Midbrain (tissue), 1 donor: ENCODE results near the gene MYO1C.

Source experiments
- DNase-seq: peaks from one replicate; lab custom pipeline; 2025; lab: John Stamatoyannopoulos, UW

The MYO1C gene

GRCh38 chr17:1484676-1485422 is 7.6 kb downstream of the MYO1C start:
- no peak for DNase-seq

DNA sequence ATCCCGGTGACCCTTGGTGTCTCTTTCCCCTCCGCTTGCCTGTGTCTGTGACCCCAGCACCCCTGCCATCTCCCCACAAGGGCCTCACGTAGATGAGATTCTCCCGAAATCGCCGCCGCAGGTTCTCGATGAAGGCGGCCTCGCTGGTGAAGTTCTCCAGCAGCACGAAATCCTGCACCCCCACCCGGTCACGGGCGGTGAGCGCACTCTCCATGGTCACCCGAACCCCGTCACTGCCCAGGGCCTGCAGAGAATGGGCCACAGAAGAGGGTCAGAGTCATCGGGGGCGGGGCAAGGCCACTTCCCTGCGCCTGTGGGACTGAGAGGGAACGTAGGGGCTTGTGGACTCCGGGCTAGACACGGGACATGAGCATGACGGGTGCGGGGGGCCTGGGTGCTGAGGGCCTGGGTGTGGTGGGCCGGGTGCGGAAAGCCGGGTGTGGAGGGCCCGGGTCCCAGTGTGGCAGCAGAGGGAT is 8.4 kb downstream of the MYO1C start:
- DNase-seq, result no peak

- DNase-seq, result no peak
Measured at GRCh38 chr17:1482680-1483079, 9.8 kb downstream of the MYO1C start.

DNA sequence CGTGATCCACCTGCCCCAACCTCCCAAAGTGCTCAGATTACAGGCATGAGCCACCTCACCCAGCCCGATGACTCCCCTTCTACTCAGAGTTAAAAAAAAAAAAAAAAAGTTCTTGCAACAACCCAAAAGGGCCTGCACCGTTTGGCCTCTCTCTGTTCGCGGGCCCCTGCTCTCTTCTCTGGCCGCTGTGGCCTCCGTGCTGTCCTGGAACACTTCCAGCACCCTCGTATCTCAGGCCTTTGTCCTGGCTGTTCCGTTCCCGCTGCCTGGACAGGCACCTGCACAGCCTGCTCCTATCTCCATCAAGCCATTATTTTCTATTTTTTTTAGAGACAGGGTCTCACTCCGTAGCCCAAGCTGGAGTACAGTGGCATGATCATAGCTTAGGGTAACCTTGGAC is 10.8 kb downstream of the MYO1C start:
- DNase-seq, result no peak

DNA sequence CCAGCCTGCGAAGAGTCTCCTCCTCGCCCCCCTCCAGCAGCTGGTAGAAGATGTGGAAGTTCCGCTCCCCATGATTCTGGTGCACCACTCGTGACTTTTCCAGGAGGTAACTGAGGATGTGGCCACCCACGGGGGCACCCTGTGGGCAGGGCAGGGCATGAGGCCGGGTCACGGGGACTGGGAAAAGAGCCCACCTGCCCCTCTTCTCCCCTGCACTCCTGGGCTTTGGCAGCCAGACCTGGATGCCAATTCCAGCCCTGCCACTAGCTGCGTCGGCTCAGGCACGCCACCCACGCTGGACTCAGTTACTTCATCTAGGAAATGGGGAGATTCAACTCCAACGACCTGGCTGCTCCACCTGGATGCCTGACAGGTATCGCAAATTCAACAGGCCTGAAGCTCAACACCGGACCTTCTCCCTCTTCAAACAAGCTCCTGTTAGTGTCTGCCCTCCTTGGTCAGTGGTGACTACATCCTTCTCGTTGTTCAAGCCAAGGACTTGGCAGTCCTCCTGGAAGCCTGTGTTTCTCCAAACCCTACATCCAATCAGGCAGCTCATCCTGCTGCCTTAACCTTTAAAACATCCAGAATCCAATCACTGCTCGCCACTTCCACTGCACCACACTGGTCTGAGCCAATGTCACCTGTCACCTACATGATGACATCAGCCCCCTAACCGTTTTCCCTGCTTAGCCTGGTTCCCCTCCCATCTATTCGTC is 11.6 kb downstream of the MYO1C start:
- no peak for DNase-seq

DNA sequence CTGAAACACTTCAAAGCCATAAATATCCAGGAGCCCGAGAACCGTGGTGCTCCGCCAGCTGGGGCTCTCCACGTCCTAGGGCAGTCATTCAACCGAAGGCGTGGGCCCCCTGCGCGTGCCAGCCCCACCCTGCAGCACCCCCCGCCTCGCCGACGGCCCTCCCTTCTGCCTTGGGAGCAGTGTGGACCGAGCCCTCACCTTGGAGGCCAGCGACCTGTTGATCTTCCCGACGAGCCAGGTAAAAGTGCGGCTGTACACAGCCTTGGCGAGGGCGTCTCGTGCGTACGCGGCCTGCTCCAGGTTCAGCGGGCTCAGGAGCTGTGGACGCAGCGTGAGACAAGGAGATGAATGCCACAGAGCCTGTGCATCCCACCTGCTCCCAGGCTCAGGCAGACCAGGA is 14.1 kb downstream of the MYO1C start:
- DNase-seq, result no peak

DNA sequence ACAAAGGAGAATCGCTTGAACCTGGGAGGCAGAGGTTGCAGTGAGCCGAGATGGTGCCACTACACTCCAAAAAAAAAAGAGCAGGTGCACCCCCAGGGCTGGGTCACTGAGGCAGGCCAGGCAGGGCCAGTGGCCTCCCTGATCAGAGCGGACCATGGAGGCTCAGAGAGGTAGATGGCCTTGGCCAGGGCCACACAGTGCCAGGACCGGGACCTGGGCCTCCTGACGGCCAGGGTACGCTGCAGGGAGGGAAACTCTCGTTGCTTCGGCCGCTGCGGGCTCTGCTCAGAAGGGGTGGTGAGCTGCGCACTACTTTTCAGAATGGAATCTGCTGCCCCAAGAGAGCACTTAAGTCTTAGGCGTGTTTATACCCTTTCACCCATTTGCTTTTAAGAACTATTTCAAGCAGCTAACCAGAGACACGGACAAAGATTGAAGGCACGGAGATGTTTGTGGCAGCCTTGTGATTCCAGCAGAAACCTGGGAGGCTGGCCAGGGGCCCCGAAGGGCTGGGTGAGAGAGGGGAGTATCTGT is 17.1 kb downstream of the MYO1C start:
- no peak for DNase-seq

DNA sequence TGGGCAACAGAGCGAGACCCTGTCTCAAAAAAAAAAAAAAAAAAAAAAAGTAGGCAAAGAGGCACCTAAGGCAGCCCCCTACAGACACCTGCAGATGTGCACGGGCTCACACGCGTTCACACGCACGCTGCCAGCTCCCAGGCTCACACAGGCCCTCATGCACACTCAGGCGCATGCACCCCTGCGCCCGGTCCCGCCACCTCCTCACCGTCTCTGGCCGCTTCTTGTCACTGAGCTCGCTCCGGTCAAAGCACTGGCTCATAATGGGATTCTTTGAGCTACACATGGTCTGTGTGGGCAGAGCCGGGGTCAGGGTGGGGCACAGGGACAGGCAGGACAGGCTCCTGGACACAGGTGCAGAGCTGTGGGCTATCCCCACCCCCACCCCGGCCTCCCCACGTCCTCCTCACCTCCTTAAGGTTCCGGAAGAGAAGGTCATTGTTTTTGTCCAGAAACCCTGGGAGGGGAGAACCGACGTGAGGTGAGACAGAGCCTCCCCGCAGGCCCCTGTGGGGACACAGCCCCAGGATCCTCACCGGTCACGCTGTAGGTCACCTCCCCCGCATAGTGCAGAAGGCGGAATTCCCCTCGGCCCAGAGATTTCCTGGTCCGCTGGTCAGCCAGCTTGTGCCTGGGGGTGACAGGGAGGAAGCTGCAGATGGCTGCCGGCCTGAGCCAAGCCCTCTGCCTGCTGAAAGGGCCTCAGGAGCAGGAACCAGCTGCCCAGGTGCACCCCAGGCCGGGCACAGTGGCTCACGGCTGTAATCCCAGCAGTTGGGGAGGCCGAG is 17.9 kb downstream of the MYO1C start:
- no peak for DNase-seq

DNA sequence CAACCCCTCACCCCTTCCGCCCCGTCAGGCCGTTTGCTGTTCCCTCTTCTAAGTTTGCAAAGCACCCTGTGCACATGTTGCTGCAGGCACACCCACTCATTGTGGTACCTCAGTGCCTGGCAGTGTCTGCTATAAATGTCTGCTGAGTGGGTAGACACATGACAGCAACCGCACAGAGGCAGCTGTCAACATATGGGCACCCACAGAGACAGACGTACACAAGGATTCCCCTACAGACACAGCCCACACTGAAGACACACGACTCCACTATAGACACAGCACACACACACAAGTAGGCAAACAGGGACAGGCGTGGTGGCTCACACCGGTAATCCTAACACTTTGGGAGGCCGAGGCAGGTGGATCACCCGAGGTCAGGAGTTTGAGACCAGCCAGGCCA is 18.6 kb downstream of the MYO1C start:
- DNase-seq, result no peak

- DNase-seq, result no peak
Measured at GRCh38 chr17:1473170-1473569, 19.3 kb downstream of the MYO1C start.

GRCh38 chr17:1471911-1472821 is 20.3 kb downstream of the MYO1C start:
- DNase-seq, result no peak

DNA sequence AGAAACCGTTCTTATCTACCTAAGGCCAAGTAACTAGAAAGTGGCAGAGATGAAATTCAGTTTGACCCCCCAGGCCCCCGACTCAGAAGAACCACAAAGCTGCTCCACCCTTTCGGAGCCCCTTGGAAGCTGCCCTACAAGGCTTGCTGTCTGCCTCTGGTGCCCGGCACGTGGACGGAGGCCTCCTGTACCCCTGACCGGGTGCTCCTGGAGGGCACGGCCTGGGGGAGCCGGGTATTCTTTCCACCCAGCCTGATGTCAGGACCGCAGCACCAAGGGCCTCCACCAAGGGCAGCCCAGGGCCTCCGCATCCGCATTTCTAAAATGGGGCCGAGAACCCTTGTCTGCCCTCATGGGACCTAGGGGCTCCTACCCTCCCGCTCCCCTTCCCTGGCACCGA is 21.0 kb downstream of the MYO1C start:
- DNase-seq, result no peak

DNA sequence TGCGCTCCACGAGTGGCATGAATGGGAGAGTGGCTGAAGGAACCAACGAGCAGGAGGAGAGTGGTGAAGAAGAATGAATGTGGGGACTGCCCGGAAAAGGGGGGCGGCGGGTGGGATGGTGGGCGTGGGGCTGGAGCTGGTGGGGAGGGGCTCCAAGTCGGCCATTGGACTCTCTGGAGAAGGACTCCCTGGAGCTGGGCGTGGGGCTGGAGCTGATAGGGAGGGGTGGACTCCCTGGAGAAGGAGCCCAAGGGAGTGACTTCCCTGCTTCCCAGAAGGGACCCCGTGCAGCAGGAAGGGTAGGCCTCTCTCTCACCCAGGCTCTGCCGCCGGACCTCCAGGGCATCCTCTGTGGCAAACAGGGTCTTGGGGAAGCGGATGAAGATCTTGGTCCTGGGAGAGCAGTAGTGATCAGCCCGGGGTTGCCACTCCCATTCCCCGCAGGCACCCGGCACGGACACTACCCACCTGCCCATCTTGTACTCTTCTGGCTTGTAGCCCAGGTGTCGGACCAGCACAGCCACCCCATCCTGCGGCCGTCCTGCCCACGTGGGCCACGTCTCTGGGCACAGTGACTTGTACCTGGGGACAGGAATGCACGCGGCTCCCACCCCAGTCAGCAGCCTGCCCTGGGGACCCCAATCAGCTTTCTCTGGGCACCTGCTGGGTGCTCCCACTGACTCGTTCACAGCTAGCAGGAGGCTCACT is 21.6 kb downstream of the MYO1C start:
- no peak for DNase-seq

GRCh38 chr17:1470071-1470754 is 22.3 kb downstream of the MYO1C start:
- DNase-seq, result no peak

GRCh38 chr17:1469231-1469852 is 23.1 kb downstream of the MYO1C start:
- no peak for DNase-seq

- no peak for DNase-seq
Measured at GRCh38 chr17:1467898-1468492, 24.5 kb downstream of the MYO1C start.

DNA sequence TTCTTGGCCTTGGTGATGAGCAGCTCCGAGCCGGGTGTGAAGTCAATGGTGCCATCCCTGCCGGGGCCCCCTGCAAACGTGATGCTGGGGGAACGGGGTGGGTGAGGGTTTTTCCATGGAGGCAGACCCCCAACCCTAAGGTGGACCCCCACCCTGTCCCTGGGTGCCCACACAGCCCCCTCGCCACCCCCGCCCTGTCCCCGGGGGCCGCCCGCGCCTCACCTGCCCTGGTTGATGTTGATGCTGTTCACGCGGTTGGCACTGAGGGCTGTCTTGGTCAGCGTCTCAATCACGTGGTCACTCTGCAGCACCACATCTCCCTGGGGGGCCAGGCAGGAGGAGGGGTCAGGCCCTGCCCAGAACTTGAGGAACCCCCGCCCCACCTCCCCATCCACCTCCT is 25.2 kb downstream of the MYO1C start:
- no peak for DNase-seq

GRCh38 chr17:1464186-1464585 is 28.3 kb downstream of the MYO1C start:
- DNase-seq, result no peak
